Measurements from ENCODE around the gene PIGQ.

- TF ChIP-seq CTCF (conservative IDR thresholded peaks at IDR 0.05) (no peak), EZH2 (IDR thresholded peaks at IDR 0.05; ENCODE audit: low read depth) (no peak)
Observed at GRCh38 chr16:569445-570254, at the start of gene PIGQ.

Data from PC-9 (cell line).